NCI-H1048 (cell line): ENCODE measurements around the gene FGF11.
"Not testable (repeated sequence)": the region's sequence is repeated elsewhere in the genome, so short reads cannot be mapped to it uniquely, and the experiment has no call there.

Experiments
- DNase-seq: peaks from one replicate; lab custom pipeline; 2025; lab: John Stamatoyannopoulos, UW

The FGF11 gene

GRCh38 chr17:7462474-7463371, 23.4 kb downstream of the FGF11 start:
- no peak for DNase-seq

GRCh38 chr17:7463372-7463846, 24.1 kb downstream of the FGF11 start:
- DNase-seq = no peak

- DNase-seq = no peak
Measured at GRCh38 chr17:7464081-7464480, 24.8 kb downstream of the FGF11 start.

- no peak for DNase-seq
Measured at GRCh38 chr17:7465597-7466275, 26.4 kb downstream of the FGF11 start.

GRCh38 chr17:7466318-7466638, 27.0 kb downstream of the FGF11 start:
- no peak for DNase-seq

- no peak for DNase-seq
Measured at GRCh38 chr17:7466639-7467341, 27.5 kb downstream of the FGF11 start.

GRCh38 chr17:7467498-7467897, 28.2 kb downstream of the FGF11 start:
- no peak for DNase-seq

GRCh38 chr17:7468290-7468689, 29.0 kb downstream of the FGF11 start:
- DNase-seq = no peak

GRCh38 chr17:7468804-7469389, 29.6 kb downstream of the FGF11 start:
- DNase-seq = no peak

- not testable (repeated sequence) for DNase-seq
Measured at GRCh38 chr17:7469843-7470242, 30.5 kb downstream of the FGF11 start.

GRCh38 chr17:7470457-7470973, 31.2 kb downstream of the FGF11 start:
- not testable (repeated sequence) for DNase-seq

GRCh38 chr17:7471729-7472128, 32.4 kb downstream of the FGF11 start:
- no peak for DNase-seq

- not testable (repeated sequence) for DNase-seq
Measured at GRCh38 chr17:7474767-7475166, 35.5 kb downstream of the FGF11 start.

GRCh38 chr17:7475764-7476422, 36.6 kb downstream of the FGF11 start:
- DNase-seq = no peak

GRCh38 chr17:7476494-7476893, 37.2 kb downstream of the FGF11 start:
- no peak for DNase-seq

GRCh38 chr17:7476951-7477350, 37.6 kb downstream of the FGF11 start:
- DNase-seq = no peak

- DNase-seq = no peak
Measured at GRCh38 chr17:7477392-7478275, 38.3 kb downstream of the FGF11 start.

- DNase-seq = no peak
Measured at GRCh38 chr17:7478276-7479212, 39.2 kb downstream of the FGF11 start.
